Endodermal cell (in vitro differentiated cells): ENCODE results near the gene DLG2. TPM values are rescaled to one million over a fixed set of nuclear protein-coding genes. Genes with fewer than 3 reads are reported as not detected.
"Not testable (repeated sequence)": the region's sequence is repeated elsewhere in the genome, so short reads cannot be mapped to it uniquely, and the experiment has no call there.

Source experiments
- DNase-seq: peaks from one replicate; pipeline ENCODE4 v3.0.0-alpha.2; 2017
- H3K27ac ChIP-seq: 2 replicates; pipeline ENCODE4 v1.5.1; 2013; ENCODE audit warnings: mild to moderate bottlenecking, low read depth, low read length, moderate library complexity
- H3K27me3 ChIP-seq: 2 replicates; pipeline ENCODE4 v1.6.1; 2013; ENCODE audit warnings: mild to moderate bottlenecking, low read length, moderate library complexity; ENCODE audit not compliant: insufficient read depth, control insufficient read depth, poor library complexity, severe bottlenecking
- H3K36me3 ChIP-seq: 2 replicates; pipeline ENCODE4 v1.7.0; 2013; ENCODE audit warnings: mild to moderate bottlenecking, low read length, moderate library complexity; ENCODE audit not compliant: control insufficient read depth, insufficient read depth
- H3K4me1 ChIP-seq: one replicate; pipeline ENCODE4 v1.7.0; 2013; ENCODE audit warnings: low read length; ENCODE audit not compliant: control insufficient read depth, insufficient read depth
- H3K4me3 ChIP-seq: 2 replicates; pipeline ENCODE4 v1.5.1; 2013; ENCODE audit warnings: mild to moderate bottlenecking, low read length, moderate library complexity
- H3K9ac ChIP-seq: 2 replicates; pipeline ENCODE4 v1.6.1; 2013; ENCODE audit warnings: mild to moderate bottlenecking, low read length, moderate library complexity; ENCODE audit not compliant: poor library complexity, severe bottlenecking; ENCODE audit errors: extremely low read depth
- H3K9me3 ChIP-seq: 2 replicates; pipeline ENCODE4 v1.6.1; 2013; ENCODE audit warnings: mild to moderate bottlenecking, low read length, moderate library complexity; ENCODE audit not compliant: control insufficient read depth
- H3K27ac Mint-ChIP-seq: 2 replicates; pipeline ENCODE4 v1.8.0; 2020; ENCODE audit warnings: mixed read lengths
- H3K27me3 Mint-ChIP-seq: 2 replicates; pipeline ENCODE4 v1.8.0; 2021; ENCODE audit warnings: mild to moderate bottlenecking, mixed read lengths; ENCODE audit not compliant: insufficient read depth
- H3K36me3 Mint-ChIP-seq: 2 replicates; pipeline ENCODE4 v1.8.0; 2020; ENCODE audit warnings: low read depth, mixed read lengths
- H3K4me1 Mint-ChIP-seq: 2 replicates; pipeline ENCODE4 v1.8.0; 2020; ENCODE audit warnings: mixed read lengths
- H3K4me3 Mint-ChIP-seq: 2 replicates; pipeline ENCODE4 v1.8.0; 2020; ENCODE audit warnings: mild to moderate bottlenecking, moderate library complexity, mixed read lengths
- H3K9me3 Mint-ChIP-seq: 2 replicates; pipeline ENCODE4 v1.8.0; 2020; ENCODE audit warnings: mild to moderate bottlenecking, mixed read lengths
- WGBS, 2 experiments: methylation state at CpG; one replicate each; pipeline versions ENCODE4 v1.1.5 to v1.1.7; 2013; ENCODE audit warnings: missing lambda C conversion rate in 2 of 2, mixed read lengths in 1 of 2; ENCODE audit not compliant: insufficient coverage in 1 of 2, insufficient read length in 1 of 2; 5-methylcytosine and 5-hydroxymethylcytosine counted together
- total RNA-seq, 2 donors: library from RNA; stranded (reverse); fragmentation: NEBNext Ultra II Directional in 1 of 2; extraction: Animal tissue kit (Norgen Biotek cat#: 25700) in 1 of 2; gene quantifications; 2 replicates in 1 of 2; 3 replicates in 1 of 2; pipeline ENCODE4 v1.2.1, GENCODE V29; 2021
- TF ChIP-seq, protein P1 (sequence below): fragments of 200-600 bp; sonication (generic); conservative IDR thresholded peaks from 2 replicates; pipeline ENCODE4 v1.5.0; 2021; ENCODE audit warnings: antibody characterized with exemption, mild to moderate bottlenecking

Gene DLG2
- total RNA-seq, 2 donors from 2014 or later, result 9.6 to 10.6 TPM

DNA sequence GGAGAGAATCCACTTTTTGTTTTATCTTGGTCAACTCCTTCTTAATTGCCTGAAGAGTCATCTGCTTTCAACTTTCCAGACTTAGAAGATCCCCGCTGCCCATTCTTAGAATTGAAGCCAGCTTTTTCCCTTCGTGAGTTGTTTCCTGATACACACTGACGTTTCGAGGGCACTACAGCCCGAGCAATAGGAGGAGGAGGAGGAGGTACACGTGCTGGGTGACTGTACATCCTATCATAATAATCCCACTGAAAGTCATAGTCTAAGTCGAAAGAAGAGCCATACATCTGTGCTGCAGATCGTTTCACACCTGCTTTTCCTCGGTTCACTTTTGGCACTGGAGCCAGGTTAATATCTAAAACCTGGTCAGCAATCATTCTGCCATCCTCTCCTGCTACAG, 606.1 kb downstream of the DLG2 start:
- WGBS, 2 experiments, result 90 to 94% methylated on average over 4 to 8 of the region's 9 CpGs
- no peak for DNase-seq
- Histone ChIP-seq H3K9ac (no peak overlapping the region), H3K27me3 (no peaks in the 10 kb centered on the region), H3K27ac (no peak overlapping the region), H3K36me3 (no peaks in the 10 kb centered on the region), H3K4me3 (no peak overlapping the region), H3K9me3 (no peaks in the 10 kb centered on the region), H3K4me1 (no peaks in the 10 kb centered on the region)
- TF ChIP-seq, protein P1, sequence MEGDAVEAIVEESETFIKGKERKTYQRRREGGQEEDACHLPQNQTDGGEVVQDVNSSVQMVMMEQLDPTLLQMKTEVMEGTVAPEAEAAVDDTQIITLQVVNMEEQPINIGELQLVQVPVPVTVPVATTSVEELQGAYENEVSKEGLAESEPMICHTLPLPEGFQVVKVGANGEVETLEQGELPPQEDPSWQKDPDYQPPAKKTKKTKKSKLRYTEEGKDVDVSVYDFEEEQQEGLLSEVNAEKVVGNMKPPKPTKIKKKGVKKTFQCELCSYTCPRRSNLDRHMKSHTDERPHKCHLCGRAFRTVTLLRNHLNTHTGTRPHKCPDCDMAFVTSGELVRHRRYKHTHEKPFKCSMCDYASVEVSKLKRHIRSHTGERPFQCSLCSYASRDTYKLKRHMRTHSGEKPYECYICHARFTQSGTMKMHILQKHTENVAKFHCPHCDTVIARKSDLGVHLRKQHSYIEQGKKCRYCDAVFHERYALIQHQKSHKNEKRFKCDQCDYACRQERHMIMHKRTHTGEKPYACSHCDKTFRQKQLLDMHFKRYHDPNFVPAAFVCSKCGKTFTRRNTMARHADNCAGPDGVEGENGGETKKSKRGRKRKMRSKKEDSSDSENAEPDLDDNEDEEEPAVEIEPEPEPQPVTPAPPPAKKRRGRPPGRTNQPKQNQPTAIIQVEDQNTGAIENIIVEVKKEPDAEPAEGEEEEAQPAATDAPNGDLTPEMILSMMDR, result no peak
- H3K4me1 Mint-ChIP-seq, result peaks cover 2% of the 10 kb centered on the region
- no peaks in the 10 kb centered on the region for H3K27me3 Mint-ChIP-seq
- no peaks in the 10 kb centered on the region for H3K9me3 Mint-ChIP-seq
- no peaks in the 10 kb centered on the region for H3K36me3 Mint-ChIP-seq
- H3K27ac Mint-ChIP-seq, result no peak overlapping the region
- no peak overlapping the region for H3K4me3 Mint-ChIP-seq

DNA sequence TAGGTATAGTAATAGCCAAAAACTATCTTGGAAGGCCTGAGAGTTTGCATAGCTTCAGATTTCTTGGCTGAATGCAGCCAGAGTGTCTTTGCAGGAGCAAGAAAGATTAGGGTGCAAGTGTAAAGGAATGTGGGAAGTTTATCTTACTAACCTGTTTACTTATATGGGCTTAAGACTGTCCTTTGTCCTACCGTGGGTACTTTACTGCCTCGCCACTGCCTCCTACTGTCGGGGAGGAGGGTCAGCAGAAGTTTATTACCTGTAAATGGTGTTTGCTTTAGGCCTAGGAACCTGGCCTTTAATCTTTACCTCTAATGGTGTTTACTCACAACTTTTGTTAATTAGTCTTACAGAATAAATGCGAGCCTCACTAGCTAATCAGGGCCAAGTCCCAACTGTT, 633.8 kb downstream of the DLG2 start:
- Mint-ChIP-seq H3K4me3 (no peak overlapping the region), H3K27ac (no peak overlapping the region), H3K4me1 (peaks cover 26% of the 10 kb centered on the region), H3K9me3 (peaks cover 10% of the 10 kb centered on the region), H3K36me3 (peaks cover 2% of the 10 kb centered on the region), H3K27me3 (peaks cover 7% of the 10 kb centered on the region)
- Histone ChIP-seq H3K4me3 (no peak overlapping the region), H3K27me3 (no peaks in the 10 kb centered on the region), H3K36me3 (no peaks in the 10 kb centered on the region), H3K9me3 (peaks cover 11% of the 10 kb centered on the region), H3K4me1 (peaks cover 13% of the 10 kb centered on the region), H3K9ac (no peak overlapping the region), H3K27ac (no peak overlapping the region)
- TF ChIP-seq, protein P1, result peak; percentile 89
- DNase-seq, result peak; percentile 87
- 25 to 44% methylated on average over 1 to 4 of the region's 4 CpGs for WGBS, 2 experiments

DNA sequence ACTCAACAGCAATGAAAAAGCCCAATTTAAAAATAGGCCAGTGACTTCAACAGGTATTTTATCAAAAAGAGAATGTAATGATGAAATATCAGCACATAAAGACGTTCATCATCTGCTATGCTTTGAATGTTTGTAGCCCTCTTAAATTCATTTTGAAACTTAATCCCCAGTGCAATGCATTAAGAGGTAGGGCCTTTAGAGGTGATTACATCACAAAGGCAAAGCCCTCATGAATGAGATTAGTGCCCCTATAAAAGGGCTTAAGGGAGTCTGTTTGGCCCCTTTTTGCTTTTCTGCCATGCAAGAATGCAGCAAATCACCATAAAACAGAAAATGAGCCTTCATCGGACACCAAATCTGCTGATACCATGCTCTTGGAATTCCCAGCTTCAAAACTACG, 637.0 kb downstream of the DLG2 start:
- Mint-ChIP-seq H3K36me3 (peaks cover 3% of the 10 kb centered on the region), H3K4me1 (peaks cover 9% of the 10 kb centered on the region), H3K4me3 (no peak overlapping the region), H3K9me3 (peaks cover 18% of the 10 kb centered on the region), H3K27ac (no peak overlapping the region), H3K27me3 (peaks cover 4% of the 10 kb centered on the region)
- H3K36me3 ChIP-seq, result no peaks in the 10 kb centered on the region
- peaks cover 7% of the 10 kb centered on the region for H3K4me1 ChIP-seq
- no peaks in the 10 kb centered on the region for H3K27me3 ChIP-seq
- H3K9ac ChIP-seq, result no peak overlapping the region
- H3K9me3 ChIP-seq, result peaks cover 10% of the 10 kb centered on the region
- no peak overlapping the region for H3K27ac ChIP-seq
- TF ChIP-seq, protein P1, result no peak
- no peak overlapping the region for H3K4me3 ChIP-seq
- DNase-seq, result no peak
- 75 to 87% methylated on average over 1 to 3 of the region's 3 CpGs for WGBS, 2 experiments

DNA sequence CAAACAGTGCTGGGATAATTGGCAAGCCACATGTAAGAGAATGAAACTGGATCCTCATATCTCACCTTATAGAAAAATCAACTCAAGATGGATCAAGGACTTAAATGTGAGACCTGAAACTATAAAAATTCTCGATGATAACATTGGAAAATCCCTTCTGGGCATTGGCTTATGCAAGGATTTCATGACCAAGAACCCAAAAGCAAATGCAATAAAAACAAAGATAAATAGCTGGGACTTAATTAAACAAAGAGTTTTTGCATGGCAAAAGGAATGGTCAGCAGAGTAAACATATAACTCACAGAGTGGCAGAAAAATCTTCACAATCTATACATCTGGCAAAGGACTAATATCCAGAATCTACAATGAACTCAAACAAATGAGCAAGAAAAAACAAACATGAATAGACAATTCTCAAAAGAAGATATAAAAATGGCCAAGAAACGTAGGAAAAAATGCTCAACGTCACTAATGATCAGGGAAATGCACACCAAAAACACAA, 639.4 kb downstream of the DLG2 start:
- H3K4me1 ChIP-seq, H3K9ac ChIP-seq, H3K36me3 Mint-ChIP-seq, H3K27ac ChIP-seq, H3K4me3 ChIP-seq, DNase-seq, H3K27ac Mint-ChIP-seq, H3K27me3 ChIP-seq, H3K36me3 ChIP-seq, H3K4me3 Mint-ChIP-seq, H3K27me3 Mint-ChIP-seq, H3K4me1 Mint-ChIP-seq: not testable (repeated sequence)
- peaks cover 21% of the 10 kb centered on the region for H3K9me3 Mint-ChIP-seq
- H3K9me3 ChIP-seq, result peaks cover 17% of the 10 kb centered on the region
- WGBS, 2 experiments, result 94 to 96% methylated on average over 3 of the region's 3 CpGs
